H9 (cell line): ENCODE measurements around the gene NFU1. TPM values are rescaled to one million over a fixed set of nuclear protein-coding genes. Genes with fewer than 3 reads are reported as not detected.
A peak's percentile ranks its signal among the peaks of the same experiment; 100 is the strongest.

ENCODE experiments used
- DNase-seq: peaks from one replicate; pipeline ENCODE4 v3.0.0-alpha.2; 2017
- H2AFZ ChIP-seq: one replicate; pipeline ENCODE4 v1.6.1; 2013; ENCODE audit warnings: mild to moderate bottlenecking, low read length, control low read depth, moderate library complexity
- H2AK5ac ChIP-seq: 2 replicates; pipeline ENCODE4 v1.6.1; 2013; ENCODE audit warnings: low read length, control low read depth, mixed read lengths; ENCODE audit not compliant: insufficient read length
- H2BK120ac ChIP-seq: one replicate; pipeline ENCODE4 v1.6.1; 2013; ENCODE audit warnings: low read depth, mild to moderate bottlenecking, low read length, control low read depth, inconsistent platforms; ENCODE audit not compliant: poor library complexity, severe bottlenecking
- H2BK12ac ChIP-seq: 2 replicates; pipeline ENCODE4 v1.6.1; 2013; ENCODE audit warnings: low read length, control low read depth, mixed read lengths, low read depth; ENCODE audit not compliant: insufficient read length
- H2BK15ac ChIP-seq: 2 replicates; pipeline ENCODE4 v1.6.1; 2013; ENCODE audit warnings: low read depth, low read length, control low read depth
- H2BK20ac ChIP-seq: one replicate; pipeline ENCODE4 v1.6.1; 2013; ENCODE audit warnings: low read depth, mild to moderate bottlenecking, low read length, control low read depth, inconsistent platforms; ENCODE audit not compliant: poor library complexity, severe bottlenecking
- H2BK5ac ChIP-seq: 2 replicates; pipeline ENCODE4 v1.6.1; 2013; ENCODE audit warnings: low read length, control low read depth, mixed read lengths; ENCODE audit not compliant: insufficient read length
- H3K14ac ChIP-seq: 2 replicates; pipeline ENCODE4 v1.6.1; 2013; ENCODE audit warnings: low read length, control low read depth; ENCODE audit not compliant: insufficient read depth
- H3K18ac ChIP-seq: 2 replicates; pipeline ENCODE4 v1.6.1; 2013; ENCODE audit warnings: low read depth, mild to moderate bottlenecking, mixed read lengths, low read length, control low read depth; ENCODE audit not compliant: insufficient read length
- H3K23ac ChIP-seq: 2 replicates; pipeline ENCODE4 v1.6.1; 2013; ENCODE audit warnings: low read length, control low read depth, mixed read lengths, low read depth; ENCODE audit not compliant: insufficient read length
- H3K23me2 ChIP-seq: 2 replicates; pipeline ENCODE4 v1.6.1; 2013; ENCODE audit warnings: low read depth, mild to moderate bottlenecking, mixed read lengths, low read length, control low read depth; ENCODE audit not compliant: insufficient read length, poor library complexity, severe bottlenecking
- H3K27ac ChIP-seq: 2 replicates; pipeline ENCODE4 v1.5.1; 2013; ENCODE audit warnings: low read length, control low read depth, mixed read lengths, low read depth; ENCODE audit not compliant: insufficient read length
- H3K27me3 ChIP-seq: 2 replicates; pipeline ENCODE4 v1.6.1; 2013; ENCODE audit warnings: low read length, control low read depth, inconsistent platforms; ENCODE audit not compliant: insufficient read depth
- H3K4ac ChIP-seq: 2 replicates; pipeline ENCODE4 v1.6.1; 2013; ENCODE audit warnings: low read depth, mild to moderate bottlenecking, control low read depth, inconsistent platforms, low read length, moderate library complexity
- H3K4me1 ChIP-seq: 2 replicates; pipeline ENCODE4 v1.6.1; 2013; ENCODE audit warnings: low read length, control low read depth, inconsistent platforms; ENCODE audit not compliant: insufficient read depth
- H3K4me2 ChIP-seq: 2 replicates; pipeline ENCODE4 v1.6.1; 2013; ENCODE audit warnings: low read length, control low read depth, mixed read lengths; ENCODE audit not compliant: insufficient read length, insufficient read depth
- H3K56ac ChIP-seq: 2 replicates; pipeline ENCODE4 v1.6.1; 2013; ENCODE audit warnings: low read depth, mild to moderate bottlenecking, mixed read lengths, low read length, control low read depth; ENCODE audit not compliant: insufficient read length
- H3K79me1 ChIP-seq: 2 replicates; pipeline ENCODE4 v1.6.1; 2013; ENCODE audit warnings: low read depth, mild to moderate bottlenecking, moderate library complexity, low read length, control low read depth, inconsistent platforms; ENCODE audit not compliant: insufficient read depth, poor library complexity, severe bottlenecking
- H3K79me2 ChIP-seq: 2 replicates; pipeline ENCODE4 v1.6.1; 2013; ENCODE audit warnings: low read length, control low read depth, inconsistent platforms; ENCODE audit not compliant: insufficient read depth
- H3K9ac ChIP-seq: 2 replicates; pipeline ENCODE4 v1.6.1; 2013; ENCODE audit warnings: low read length, control low read depth, mixed read lengths; ENCODE audit not compliant: insufficient read length; ENCODE audit errors: extremely low read depth
- H3K9me3 ChIP-seq: one replicate; pipeline ENCODE4 v1.6.1; 2013; ENCODE audit warnings: low read depth, low read length, inconsistent platforms; ENCODE audit not compliant: control insufficient read depth
- H3T11ph ChIP-seq: one replicate; pipeline ENCODE4 v1.6.1; 2013; ENCODE audit warnings: mild to moderate bottlenecking, low read length, control low read depth, inconsistent platforms
- H4K20me1 ChIP-seq: one replicate; pipeline ENCODE4 v1.6.1; 2013; ENCODE audit not compliant: control insufficient read depth, insufficient read length, insufficient read depth
- H4K5ac ChIP-seq: 2 replicates; pipeline ENCODE4 v1.6.1; 2013; ENCODE audit warnings: low read depth, mild to moderate bottlenecking, mixed read lengths, low read length, control low read depth; ENCODE audit not compliant: insufficient read length
- H4K8ac ChIP-seq: replicated peaks from 2 replicates; pipeline ENCODE4 v1.6.1; 2013; ENCODE audit warnings: low read length, control low read depth, mixed read lengths, low read depth; ENCODE audit not compliant: insufficient read length
- H4K91ac ChIP-seq: 2 replicates; pipeline ENCODE4 v1.6.1; 2013; ENCODE audit warnings: low read depth, mild to moderate bottlenecking, moderate library complexity, mixed read lengths, low read length, control low read depth; ENCODE audit not compliant: insufficient read length
- H3K27ac Mint-ChIP-seq, 3 experiments: 2 replicates in 2 of 3; 3 replicates in 1 of 3; pipeline ENCODE4 v1.8.0; 2020 to 2021; ENCODE audit warnings: mixed read lengths in 3 of 3, mild to moderate bottlenecking in 1 of 3, moderate library complexity in 1 of 3
- H3K27me3 Mint-ChIP-seq: 2 replicates; pipeline ENCODE4 v1.8.0; 2021; ENCODE audit warnings: low read depth, mild to moderate bottlenecking, moderate library complexity, mixed read lengths
- H3K36me3 Mint-ChIP-seq, 3 experiments: 2 replicates in 2 of 3; 3 replicates in 1 of 3; pipeline ENCODE4 v1.8.0; 2020 to 2021; ENCODE audit warnings: low read depth in 3 of 3, mixed read lengths in 3 of 3; ENCODE audit not compliant: insufficient read depth in 1 of 3
- H3K4me1 Mint-ChIP-seq, 2 experiments: 2 replicates each; pipeline ENCODE4 v1.8.0; 2020; ENCODE audit warnings: mixed read lengths in 2 of 2
- H3K4me3 Mint-ChIP-seq, 2 experiments: 2 replicates in 1 of 2; 3 replicates in 1 of 2; pipeline ENCODE4 v1.8.0; 2020 to 2021; ENCODE audit warnings: mild to moderate bottlenecking in 2 of 2, mixed read lengths in 2 of 2, moderate library complexity in 1 of 2
- H3K9me3 Mint-ChIP-seq, 2 experiments: 2 replicates in 1 of 2; 3 replicates in 1 of 2; pipeline ENCODE4 v1.8.0; 2020; ENCODE audit warnings: mild to moderate bottlenecking in 2 of 2, mixed read lengths in 2 of 2, moderate library complexity in 1 of 2
- total RNA-seq: library from RNA; stranded (reverse); gene quantifications from 2 replicates; pipeline ENCODE4 v1.2.1, GENCODE V29; 2021
- TF ChIP-seq, protein P1 (sequence below): fragments of 200-600 bp; sonication (generic); conservative IDR thresholded peaks from 3 replicates; pipeline ENCODE4 v1.8.0; 2021; ENCODE audit warnings: antibody characterized with exemption, mild to moderate bottlenecking

The NFU1 gene
- total RNA-seq, 1 experiment from 2014 or later = 61.4 TPM

DNA sequence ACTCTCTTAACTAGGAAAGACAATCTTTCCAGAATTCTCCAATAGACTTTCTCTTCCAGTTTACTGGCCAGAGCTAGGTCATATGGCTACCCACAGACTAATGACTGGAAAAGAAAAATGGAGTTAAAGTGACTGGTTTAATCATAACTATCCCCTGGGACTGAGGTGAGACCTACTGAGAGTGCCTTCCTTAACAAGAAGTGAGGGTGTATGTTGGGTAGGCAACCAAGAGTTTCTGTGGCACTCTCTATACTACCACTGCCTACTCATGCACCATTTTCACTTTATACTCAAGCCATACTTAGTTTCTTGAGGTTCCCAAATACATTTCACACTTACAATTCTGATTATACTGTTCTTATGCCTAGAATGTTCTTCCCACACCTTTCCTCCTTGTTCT is 43.3 kb downstream of the NFU1 start:
- Histone ChIP-seq H3K18ac (no peak overlapping the region), H3K4me2 (no peak overlapping the region), H3K27ac (no peak overlapping the region), H2BK12ac (no peak overlapping the region), H2BK15ac (no peak overlapping the region), H3K23ac (no peak overlapping the region), H3K9ac (no peak overlapping the region), H3K9me3 (no peaks in the 10 kb centered on the region), H3K79me2 (no peaks in the 10 kb centered on the region), H2AK5ac (no peak overlapping the region), H4K8ac (no peak overlapping the region), H3K4me1 (no peaks in the 10 kb centered on the region), H3T11ph (no peak overlapping the region), H3K14ac (no peak overlapping the region), H3K4ac (no peak overlapping the region), H2AFZ (no peak overlapping the region), H2BK20ac (no peak overlapping the region), H2BK5ac (no peak overlapping the region), H3K27me3 (no peaks in the 10 kb centered on the region), H4K5ac (no peak overlapping the region), H4K20me1 (no peaks in the 10 kb centered on the region), H4K91ac (no peak overlapping the region), H3K79me1 (no peaks in the 10 kb centered on the region), H3K56ac (no peak overlapping the region), H2BK120ac (no peak overlapping the region), H3K23me2 (no peaks in the 10 kb centered on the region)
- H3K9me3 Mint-ChIP-seq = no peaks in the 10 kb centered on the region; a peak in 1 of 5 replicates
- H3K27me3 Mint-ChIP-seq = no peaks in the 10 kb centered on the region
- no peaks in the 10 kb centered on the region for H3K4me1 Mint-ChIP-seq
- H3K4me3 Mint-ChIP-seq = no peak overlapping the region; a peak in 1 of 5 replicates
- H3K36me3 Mint-ChIP-seq = peaks cover 0 to 29% (median 1%) of the 10 kb centered on the region in 3 experiments; a peak in 4 of 7 replicates
- H3K27ac Mint-ChIP-seq = peak overlapping the region in 1 of 3 experiments; percentile 5; a peak in 1 of 7 replicates
- no peak for DNase-seq
- TF ChIP-seq, protein P1, sequence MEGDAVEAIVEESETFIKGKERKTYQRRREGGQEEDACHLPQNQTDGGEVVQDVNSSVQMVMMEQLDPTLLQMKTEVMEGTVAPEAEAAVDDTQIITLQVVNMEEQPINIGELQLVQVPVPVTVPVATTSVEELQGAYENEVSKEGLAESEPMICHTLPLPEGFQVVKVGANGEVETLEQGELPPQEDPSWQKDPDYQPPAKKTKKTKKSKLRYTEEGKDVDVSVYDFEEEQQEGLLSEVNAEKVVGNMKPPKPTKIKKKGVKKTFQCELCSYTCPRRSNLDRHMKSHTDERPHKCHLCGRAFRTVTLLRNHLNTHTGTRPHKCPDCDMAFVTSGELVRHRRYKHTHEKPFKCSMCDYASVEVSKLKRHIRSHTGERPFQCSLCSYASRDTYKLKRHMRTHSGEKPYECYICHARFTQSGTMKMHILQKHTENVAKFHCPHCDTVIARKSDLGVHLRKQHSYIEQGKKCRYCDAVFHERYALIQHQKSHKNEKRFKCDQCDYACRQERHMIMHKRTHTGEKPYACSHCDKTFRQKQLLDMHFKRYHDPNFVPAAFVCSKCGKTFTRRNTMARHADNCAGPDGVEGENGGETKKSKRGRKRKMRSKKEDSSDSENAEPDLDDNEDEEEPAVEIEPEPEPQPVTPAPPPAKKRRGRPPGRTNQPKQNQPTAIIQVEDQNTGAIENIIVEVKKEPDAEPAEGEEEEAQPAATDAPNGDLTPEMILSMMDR = no peak
